Endothelial cell of umbilical vein (primary cell): ENCODE results near the gene TXNDC8. TPM values are rescaled to one million over a fixed set of nuclear protein-coding genes. Genes with fewer than 3 reads are reported as not detected.

Experiments used
- BruUV-seq: library from RNA; stranded (reverse); fragments of 400-500 nt; replicated peaks from 2 replicates; lab custom pipeline; 2021; lab: Mats Ljungman, UMichigan
- CTCF ChIA-PET: fragments of 300-600, 350-600 bp; sonication (Branson Sonifier 250); formaldehyde crosslinking; loops from one replicate; lab custom pipeline; 2021; ENCODE audit warnings: antibody characterized with exemption, inconsistent platforms; lab: Charles Lee
- POLR2A ChIA-PET: fragments of 300-600, 350-600 bp; sonication (Branson Sonifier 250); formaldehyde crosslinking; loops from one replicate; lab custom pipeline; 2021; ENCODE audit warnings: antibody characterized with exemption, inconsistent platforms; lab: Charles Lee
- DNase-seq: peaks from one replicate; pipeline ENCODE4 v3.0.0-alpha.2; 2011; ENCODE audit warnings: low read depth, low spot score
- FAIRE-seq: peaks from 2 replicates; lab custom pipeline; 2011; peaks lifted over from hg19 to GRCh38; lab: Jason Lieb, UNC
- H2AFZ ChIP-seq: 2 replicates; pipeline ENCODE4 v1.6.0; 2012; ENCODE audit warnings: low read depth, low read length, control low read depth, inconsistent platforms
- H3K27ac ChIP-seq: 2 replicates; pipeline ENCODE4 v1.5.1; 2011; ENCODE audit warnings: low read depth, mild to moderate bottlenecking, control low read depth, low read length, moderate library complexity; ENCODE audit not compliant: insufficient read depth
- H3K27me3 ChIP-seq, 2 experiments: 2 replicates each; pipeline versions ENCODE4 v1.6.0 to v1.6.1; 2011; ENCODE audit warnings: low read length in 2 of 2, mixed read lengths in 1 of 2; ENCODE audit not compliant: control insufficient read depth in 2 of 2, insufficient read depth in 2 of 2
- H3K36me3 ChIP-seq, 2 experiments: 2 replicates in 1 of 2; 3 replicates in 1 of 2; pipeline ENCODE4 v1.5.1; 2011; ENCODE audit warnings: low read length in 2 of 2, mild to moderate bottlenecking in 1 of 2, moderate library complexity in 1 of 2; ENCODE audit not compliant: control insufficient read depth in 2 of 2, insufficient read depth in 2 of 2; ENCODE audit errors: extremely low read depth in 1 of 2
- H3K4me1 ChIP-seq: 3 replicates; pipeline ENCODE4 v1.5.1; 2011; ENCODE audit warnings: mild to moderate bottlenecking, low read length; ENCODE audit not compliant: control insufficient read depth, insufficient read depth; ENCODE audit errors: extremely low read depth
- H3K4me2 ChIP-seq: 2 replicates; pipeline ENCODE4 v1.6.1; 2011; ENCODE audit warnings: low read length, control low read depth, mixed read lengths; ENCODE audit not compliant: insufficient read depth
- H3K4me3 ChIP-seq, 3 experiments: fragments of 200-600 bp in 1 of 3; sonication (generic), shearing (Covaris generic) in 1 of 3; replicated peaks in 1 of 3; 2 replicates each; pipeline ENCODE4 v1.5.1; 2011 to 2016; ENCODE audit warnings: control low read depth in 3 of 3, low read length in 3 of 3, mild to moderate bottlenecking in 2 of 3, inconsistent platforms in 1 of 3, low read depth in 1 of 3, moderate library complexity in 1 of 3; ENCODE audit not compliant: insufficient read depth in 1 of 3
- H3K79me2 ChIP-seq: 2 replicates; pipeline ENCODE4 v1.6.0; 2012; ENCODE audit warnings: low read length, inconsistent platforms; ENCODE audit not compliant: control insufficient read depth, insufficient read depth
- H3K9ac ChIP-seq: replicated peaks from 2 replicates; pipeline ENCODE3; 2011; ENCODE audit warnings: low read length, control low read depth; ENCODE audit not compliant: insufficient read depth; ENCODE audit errors: extremely low read depth
- H3K9me1 ChIP-seq: replicated peaks from 3 replicates; pipeline ENCODE4 v1.6.0; 2011; ENCODE audit warnings: mild to moderate bottlenecking, low read length; ENCODE audit not compliant: control insufficient read depth, insufficient read depth; ENCODE audit errors: extremely low read depth
- H3K9me3 ChIP-seq: replicated peaks from 2 replicates; pipeline ENCODE4 v1.5.1; 2012; ENCODE audit warnings: low read length, inconsistent platforms; ENCODE audit not compliant: control insufficient read depth, insufficient read depth
- H4K20me1 ChIP-seq: replicated peaks from 2 replicates; pipeline ENCODE3; 2011; ENCODE audit warnings: mild to moderate bottlenecking, low read length; ENCODE audit not compliant: control insufficient read depth, insufficient read depth; ENCODE audit errors: extremely low read depth
- EZH2 ChIP-seq: IDR thresholded peaks from 2 replicates; pipeline ENCODE4 v1.6.1; 2012; ENCODE audit warnings: borderline replicate concordance, low read depth, mild to moderate bottlenecking, moderate library complexity, low read length, inconsistent platforms; ENCODE audit not compliant: severe bottlenecking
- FOS ChIP-seq: IDR thresholded peaks from 2 replicates; pipeline ENCODE4 v1.6.1; 2011; ENCODE audit warnings: mild to moderate bottlenecking, low read length, moderate library complexity, borderline replicate concordance; ENCODE audit not compliant: insufficient read depth
- JUN ChIP-seq: IDR thresholded peaks from 2 replicates; pipeline ENCODE4 v1.6.1; 2011; ENCODE audit warnings: borderline replicate concordance, low read depth; ENCODE audit not compliant: insufficient read length, insufficient read depth
- MYC ChIP-seq: IDR thresholded peaks from one replicate; pipeline ENCODE4 v1.6.1; 2011; ENCODE audit warnings: mild to moderate bottlenecking, low read depth, low read length
- POLR2A ChIP-seq: IDR thresholded peaks from 2 replicates; pipeline ENCODE4 v1.6.1; 2012; ENCODE audit warnings: low read depth, mild to moderate bottlenecking, control low read depth, low read length
- POLR2AphosphoS5 ChIP-seq: IDR thresholded peaks from 2 replicates; pipeline ENCODE4 v1.6.1; 2012; ENCODE audit warnings: low read depth, mild to moderate bottlenecking, control low read depth, low read length, moderate library complexity; ENCODE audit not compliant: insufficient read depth
- dilution Hi-C: fragments of 300-500 bp; cut with MboI; formaldehyde crosslinking; loops from one replicate; pipeline ENCODE4 v1.15.0; 2019; ENCODE audit warnings: low sequenced_read_pairs; ENCODE audit not compliant: extremely low pct_ligation_motif_present
- intact Hi-C: fragments of 100-400 bp; cut with micrococcal nuclease; formaldehyde crosslinking; loops from one replicate; pipeline ENCODE4 v1.10.0; 2022
- polyA plus RNA-seq, 4 experiments: library from polyadenylated mRNA; depleted of rRNA in 3 of 4; stranded (reverse) in 3 of 4; unstranded in 1 of 4; fragments of >200 nt; gene quantifications; 2 replicates each; pipeline versions ENCODE4 v1.2.1 to v1.2.3, GENCODE V29; 2011 to 2012; ENCODE audit warnings: missing spikeins in 1 of 4
- total RNA-seq: library from RNA; stranded (reverse); gene quantifications from 2 replicates; pipeline ENCODE4 v1.2.3, GENCODE V29; 2021
- TF ChIP-seq, protein P1 (sequence below), 2 donors: IDR thresholded peaks; 1 replicate in 1 of 2; 2 replicates in 1 of 2; pipeline ENCODE4 v1.5.1; 2011; ENCODE audit warnings: low read length in 2 of 2, mild to moderate bottlenecking in 2 of 2, moderate library complexity in 2 of 2, control low read depth in 1 of 2, inconsistent platforms in 1 of 2, low read depth in 1 of 2; ENCODE audit not compliant: insufficient read depth in 1 of 2; ENCODE audit errors: extremely low read depth in 1 of 2
- TF ChIP-seq, protein P2 (sequence below): IDR thresholded peaks from 2 replicates; pipeline ENCODE4 v1.6.1; 2011; ENCODE audit not compliant: insufficient read depth, insufficient read length

The TXNDC8 gene
- total and polyA plus RNA-seq, 2 donors (not counting 3 experiments of a cell fraction or from before 2014, with no cell fraction given), result not detected

DNA sequence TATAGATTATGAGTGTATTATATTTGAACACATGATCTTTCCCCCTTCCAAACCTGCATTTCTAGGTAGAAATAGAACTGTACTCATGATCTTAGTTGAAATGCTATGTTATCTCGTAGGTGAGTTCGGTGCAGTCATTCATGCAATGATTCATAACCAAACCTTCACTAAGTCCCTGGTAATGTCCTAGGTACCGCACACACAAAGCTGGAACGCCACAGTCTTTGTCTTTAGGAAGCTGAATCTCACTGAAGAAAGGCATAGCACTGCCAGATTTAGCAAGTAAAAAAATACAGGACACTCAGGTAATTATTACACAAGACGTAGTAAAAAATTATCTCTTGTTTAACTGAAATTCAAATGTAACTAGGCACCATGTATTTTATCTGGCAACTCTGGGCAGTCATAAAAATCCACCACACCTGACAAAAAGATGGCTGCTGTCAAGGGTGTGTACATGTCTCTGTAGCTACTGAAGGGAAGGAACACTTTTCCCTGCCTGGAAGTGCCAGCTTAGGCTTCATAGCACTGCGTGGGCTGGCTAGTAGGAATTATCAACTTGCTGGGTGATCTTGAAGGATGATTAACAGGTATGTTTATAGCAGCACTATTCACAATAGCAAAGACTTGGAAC, 53.3 kb downstream of the TXNDC8 start:
- DNase-seq (no peak), FAIRE-seq (no peak)
- Histone ChIP-seq H3K79me2 (no peaks in the 10 kb centered on the region), H4K20me1 (no peaks in the 10 kb centered on the region), H3K27ac (no peak overlapping the region), H3K36me3 (no peaks in the 10 kb centered on the region), H3K4me1 (no peaks in the 10 kb centered on the region), H3K9ac (no peak overlapping the region), H3K4me3 (no peak overlapping the region), H3K4me2 (no peak overlapping the region), H3K9me1 (no peaks in the 10 kb centered on the region), H2AFZ (no peak overlapping the region), H3K9me3 (no peaks in the 10 kb centered on the region), H3K27me3 (peaks cover 5 to 7% of the 10 kb centered on the region in 2 experiments)
- dilution Hi-C loops, result no loop called here
- CTCF ChIA-PET, result no interaction called here
- POLR2A ChIA-PET, result no interaction called here
- intact Hi-C loops, result no loop called here
- TF ChIP-seq FOS, result no peak
- TF ChIP-seq, protein P1, sequence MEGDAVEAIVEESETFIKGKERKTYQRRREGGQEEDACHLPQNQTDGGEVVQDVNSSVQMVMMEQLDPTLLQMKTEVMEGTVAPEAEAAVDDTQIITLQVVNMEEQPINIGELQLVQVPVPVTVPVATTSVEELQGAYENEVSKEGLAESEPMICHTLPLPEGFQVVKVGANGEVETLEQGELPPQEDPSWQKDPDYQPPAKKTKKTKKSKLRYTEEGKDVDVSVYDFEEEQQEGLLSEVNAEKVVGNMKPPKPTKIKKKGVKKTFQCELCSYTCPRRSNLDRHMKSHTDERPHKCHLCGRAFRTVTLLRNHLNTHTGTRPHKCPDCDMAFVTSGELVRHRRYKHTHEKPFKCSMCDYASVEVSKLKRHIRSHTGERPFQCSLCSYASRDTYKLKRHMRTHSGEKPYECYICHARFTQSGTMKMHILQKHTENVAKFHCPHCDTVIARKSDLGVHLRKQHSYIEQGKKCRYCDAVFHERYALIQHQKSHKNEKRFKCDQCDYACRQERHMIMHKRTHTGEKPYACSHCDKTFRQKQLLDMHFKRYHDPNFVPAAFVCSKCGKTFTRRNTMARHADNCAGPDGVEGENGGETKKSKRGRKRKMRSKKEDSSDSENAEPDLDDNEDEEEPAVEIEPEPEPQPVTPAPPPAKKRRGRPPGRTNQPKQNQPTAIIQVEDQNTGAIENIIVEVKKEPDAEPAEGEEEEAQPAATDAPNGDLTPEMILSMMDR (IDR thresholded peaks at IDR 0.05; ENCODE audit: extremely low read depth in 1 of 2, insufficient read depth in 1 of 2, low read depth in 1 of 2, low read length in 2 of 2), result no peak
- no TSS peak for BruUV-seq

DNA sequence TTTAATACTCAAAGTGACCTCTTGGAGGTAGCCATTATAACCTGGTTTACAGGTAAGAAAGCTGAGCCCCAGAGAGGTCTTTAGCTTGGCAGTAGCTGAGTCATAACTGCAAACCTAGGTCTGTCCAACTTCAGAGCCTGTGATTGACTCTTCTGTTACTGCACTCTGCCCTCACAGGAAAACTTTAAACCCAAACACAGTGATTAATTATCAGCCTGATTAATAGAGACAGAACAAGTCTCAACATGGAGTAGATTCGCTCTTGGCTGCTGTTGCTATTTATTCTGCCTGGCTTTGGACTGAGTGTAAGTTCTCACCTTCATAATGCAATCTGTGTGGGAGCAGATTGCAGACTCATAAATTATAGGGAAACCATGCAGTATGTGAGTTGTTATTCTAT, 53.9 kb downstream of the TXNDC8 start:
- Histone ChIP-seq H3K4me3 (no peak overlapping the region), H3K36me3 (no peaks in the 10 kb centered on the region), H3K27ac (no peak overlapping the region), H3K4me1 (no peaks in the 10 kb centered on the region), H3K9me3 (no peaks in the 10 kb centered on the region), H3K79me2 (no peaks in the 10 kb centered on the region), H4K20me1 (no peaks in the 10 kb centered on the region), H3K27me3 (peaks cover 7% of the 10 kb centered on the region in 2 experiments), H3K9ac (no peak overlapping the region), H3K9me1 (no peaks in the 10 kb centered on the region), H2AFZ (no peak overlapping the region), H3K4me2 (no peak overlapping the region)
- DNase-seq, result no peak
- intact Hi-C loops (no loop called here), dilution Hi-C loops (no loop called here)
- BruUV-seq, result no TSS peak
- TF ChIP-seq FOS, result no peak
- no peak for TF ChIP-seq POLR2A
- no peak for TF ChIP-seq EZH2
- no peak for TF ChIP-seq MYC
- no peak for TF ChIP-seq POLR2AphosphoS5
- TF ChIP-seq JUN, result no peak
- TF ChIP-seq, protein P2, sequence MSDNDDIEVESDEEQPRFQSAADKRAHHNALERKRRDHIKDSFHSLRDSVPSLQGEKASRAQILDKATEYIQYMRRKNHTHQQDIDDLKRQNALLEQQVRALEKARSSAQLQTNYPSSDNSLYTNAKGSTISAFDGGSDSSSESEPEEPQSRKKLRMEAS, result no peak
- CTCF ChIA-PET, result no interaction called here
- POLR2A ChIA-PET, result no interaction called here
- FAIRE-seq, result no peak
